Vagina (tissue), 2 donors: Measurements from ENCODE around the gene BCL2L2. TPM values are rescaled to one million over a fixed set of nuclear protein-coding genes. Genes with fewer than 3 reads are reported as not detected.
"Not testable (repeated sequence)": the region's sequence is repeated elsewhere in the genome, so short reads cannot be mapped to it uniquely, and the experiment has no call there.

Experiments
- DNase-seq, 2 donors: peaks; one replicate each; pipeline ENCODE4 v3.0.0-alpha.2; 2017; ENCODE audit errors: extremely low spot score in 2 of 2
- H3K27ac ChIP-seq: fragments of 200-600 bp; sonication (generic); one replicate; pipeline ENCODE4 v1.5.1; 2019
- H3K27me3 ChIP-seq: fragments of 200-600 bp; sonication (generic); one replicate; pipeline ENCODE4 v1.5.1; 2019
- H3K36me3 ChIP-seq, 2 donors: fragments of 200-600 bp; sonication (generic); one replicate each; pipeline ENCODE4 v1.5.1; 2017 to 2019
- H3K4me1 ChIP-seq: fragments of 200-600 bp; sonication (generic); one replicate; pipeline ENCODE4 v1.5.1; 2019
- H3K4me3 ChIP-seq, 2 donors: fragments of 200-600 bp; sonication (generic); 1 replicate in 1 of 2; 2 replicates in 1 of 2; pipeline ENCODE4 v1.5.1; 2016 to 2019
- H3K9me3 ChIP-seq: fragments of 200-600 bp; sonication (generic); one replicate; pipeline ENCODE4 v1.5.1; 2019
- CTCF ChIP-seq, 3 experiments: fragments of 450-650 bp in 2 of 3; fragments of 200-600 bp in 1 of 3; sonication (generic) in 1 of 3; IDR thresholded peaks; one replicate each; pipeline ENCODE4 v1.5.1; 2017 to 2019; ENCODE audit warnings: antibody characterized with exemption in 3 of 3, mild to moderate bottlenecking in 2 of 3, moderate library complexity in 2 of 3
- POLR2A ChIP-seq, 2 donors: fragments of 450-650 bp; IDR thresholded peaks; one replicate each; pipeline ENCODE4 v1.6.1; 2017; ENCODE audit warnings: antibody characterized with exemption in 2 of 2, mild to moderate bottlenecking in 2 of 2, moderate library complexity in 2 of 2
- POLR2AphosphoS5 ChIP-seq, 2 donors: sonication (generic); formaldehyde crosslinking; IDR thresholded peaks; one replicate each; pipeline ENCODE4 v1.9.0; 2017; ENCODE audit warnings: antibody characterized with exemption in 2 of 2, mild to moderate bottlenecking in 2 of 2, low read depth in 1 of 2; ENCODE audit not compliant: insufficient read depth in 1 of 2
- intact Hi-C: fragments of 100-400 bp; cut with DNase I; formaldehyde crosslinking; loops from one replicate; pipeline ENCODE4 v1.15.1; 2023
- total RNA-seq: library from RNA; depleted of rRNA; stranded (reverse); fragments of >200 nt; gene quantifications from one replicate; pipeline ENCODE4 v1.2.3, GENCODE V29; 2016

BCL2L2 gene
- total RNA-seq, 1 donor from 2014 or later: 31.7 TPM

DNA sequence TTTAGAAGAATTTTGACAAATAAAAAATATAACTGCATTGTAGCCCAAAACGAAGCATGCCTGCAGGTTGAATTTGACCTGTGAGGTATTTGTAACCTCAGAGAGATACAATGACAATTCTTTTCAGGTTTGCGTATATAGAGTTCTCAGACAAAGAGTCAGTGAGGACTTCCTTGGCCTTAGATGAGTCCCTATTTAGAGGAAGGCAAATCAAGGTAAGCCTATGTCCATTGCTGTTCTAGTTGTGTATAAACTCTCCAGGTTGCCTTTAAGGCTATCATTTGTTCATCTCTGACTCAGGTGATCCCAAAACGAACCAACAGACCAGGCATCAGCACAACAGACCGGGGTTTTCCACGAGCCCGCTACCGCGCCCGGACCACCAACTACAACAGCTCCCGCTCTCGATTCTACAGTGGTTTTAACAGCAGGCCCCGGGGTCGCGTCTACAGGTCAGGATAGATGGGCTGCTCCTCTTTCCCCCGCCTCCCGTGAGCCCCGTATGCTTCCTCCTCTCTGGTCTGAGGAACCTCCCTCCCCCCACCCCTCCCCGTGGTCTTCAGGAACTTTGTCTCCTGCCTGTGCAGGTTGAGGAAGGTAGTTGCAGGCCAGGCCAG is 17.3 kb downstream of the BCL2L2 start:
- no peak for DNase-seq
- no peak overlapping the region for H3K27ac ChIP-seq

GRCh38 chr14:23324455-23324846 is 17.8 kb downstream of the BCL2L2 start:
- no peak for DNase-seq
- peaks cover 26% of the 10 kb centered on the region for H3K4me1 ChIP-seq
- H3K27ac ChIP-seq: no peak overlapping the region
- no peak overlapping the region for H3K4me3 ChIP-seq
- peaks cover 0 to 29% of the 10 kb centered on the region in 2 donors for H3K36me3 ChIP-seq
- no peaks in the 10 kb centered on the region for H3K27me3 ChIP-seq
- H3K9me3 ChIP-seq: no peaks in the 10 kb centered on the region
- no peak for TF ChIP-seq POLR2AphosphoS5 (IDR thresholded peaks at IDR 0.05; ENCODE audit: insufficient read depth in 1 of 2, low read depth in 1 of 2)
- no peak for TF ChIP-seq POLR2A (IDR thresholded peaks at IDR 0.05)
- no peak for TF ChIP-seq CTCF (IDR thresholded peaks at IDR 0.05)
- intact Hi-C loops: loop anchor here (5.0 to 10.0 kb wide), 3 partner anchors 60 to 238 kb away; partner anchors contain the start of gene NGDN

More for the DNA sequence above, 17.3 kb downstream of the BCL2L2 start:
- Histone ChIP-seq H3K27me3 (no peaks in the 10 kb centered on the region), H3K9me3 (no peaks in the 10 kb centered on the region), H3K36me3 (peaks cover 0 to 29% of the 10 kb centered on the region in 2 donors), H3K4me1 (peaks cover 26% of the 10 kb centered on the region), H3K4me3 (no peak overlapping the region)
- no peak for TF ChIP-seq POLR2A (IDR thresholded peaks at IDR 0.05)
- TF ChIP-seq CTCF (IDR thresholded peaks at IDR 0.05): no peak
- TF ChIP-seq POLR2AphosphoS5 (IDR thresholded peaks at IDR 0.05; ENCODE audit: insufficient read depth in 1 of 2, low read depth in 1 of 2): no peak
- intact Hi-C loops: loop anchor here (5.0 to 10.0 kb wide), 3 partner anchors 59 to 238 kb away; partner anchors contain the start of gene NGDN

- Histone ChIP-seq H3K9me3 (no peaks in the 10 kb centered on the region), H3K27ac (no peak overlapping the region), H3K4me1 (peaks cover 23% of the 10 kb centered on the region), H3K27me3 (no peaks in the 10 kb centered on the region), H3K36me3 (peaks cover 0 to 29% of the 10 kb centered on the region in 2 donors), H3K4me3 (no peak overlapping the region)
- intact Hi-C loops: loop anchor here (5.0 to 10.0 kb wide), 3 partner anchors 60 to 237 kb away; partner anchors contain the start of gene NGDN
- no peak for DNase-seq
- TF ChIP-seq POLR2A (IDR thresholded peaks at IDR 0.05) (no peak), CTCF (IDR thresholded peaks at IDR 0.05) (no peak), POLR2AphosphoS5 (IDR thresholded peaks at IDR 0.05; ENCODE audit: insufficient read depth in 1 of 2, low read depth in 1 of 2) (no peak)
These were observed 18.4 kb downstream of the BCL2L2 start for GRCh38 chr14:23324993-23325392.

DNA sequence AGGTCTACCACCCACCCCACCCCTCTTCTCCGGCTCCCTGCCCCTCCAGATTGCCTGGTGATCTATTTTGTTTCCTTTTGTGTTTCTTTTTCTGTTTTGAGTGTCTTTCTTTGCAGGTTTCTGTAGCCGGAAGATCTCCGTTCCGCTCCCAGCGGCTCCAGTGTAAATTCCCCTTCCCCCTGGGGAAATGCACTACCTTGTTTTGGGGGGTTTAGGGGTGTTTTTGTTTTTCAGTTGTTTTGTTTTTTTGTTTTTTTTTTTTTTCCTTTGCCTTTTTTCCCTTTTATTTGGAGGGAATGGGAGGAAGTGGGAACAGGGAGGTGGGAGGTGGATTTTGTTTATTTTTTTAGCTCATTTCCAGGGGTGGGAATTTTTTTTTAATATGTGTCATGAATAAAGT is 19.1 kb downstream of the BCL2L2 start:
- Histone ChIP-seq H3K4me1 (peaks cover 17% of the 10 kb centered on the region), H3K36me3 (peaks cover 0 to 29% of the 10 kb centered on the region in 2 donors)
- not testable (repeated sequence) for H3K4me3 ChIP-seq, DNase-seq, H3K9me3 ChIP-seq, H3K27ac ChIP-seq, H3K27me3 ChIP-seq
- intact Hi-C loops: loop anchor here (10.0 kb wide), 2 partner anchors 61 to 139 kb away; partner anchors contain the start of gene NGDN

GRCh38 chr14:23326491-23327332 is 20.1 kb downstream of the BCL2L2 start:
- intact Hi-C loops: loop anchor here (10.0 kb wide), 2 partner anchors 62 to 138 kb away; partner anchors contain the start of gene NGDN
- no peak for DNase-seq
- Histone ChIP-seq H3K4me1 (peaks cover 17% of the 10 kb centered on the region), H3K27ac (no peak overlapping the region), H3K4me3 (no peak overlapping the region), H3K9me3 (no peaks in the 10 kb centered on the region), H3K36me3 (peaks cover 0 to 29% of the 10 kb centered on the region in 2 donors), H3K27me3 (no peaks in the 10 kb centered on the region)
- TF ChIP-seq POLR2AphosphoS5 (IDR thresholded peaks at IDR 0.05; ENCODE audit: insufficient read depth in 1 of 2, low read depth in 1 of 2): no peak
- TF ChIP-seq POLR2A (IDR thresholded peaks at IDR 0.05): no peak
- no peak for TF ChIP-seq CTCF (IDR thresholded peaks at IDR 0.05)
